Keratinocyte (primary cell): ENCODE results near the gene MYF5. TPM values are rescaled to one million over a fixed set of nuclear protein-coding genes. Genes with fewer than 3 reads are reported as not detected.

Experiments used
- DNase-seq: peaks from one replicate; pipeline ENCODE4 v3.0.0-alpha.2; 2011; ENCODE audit warnings: low read depth, missing footprints, low spot score
- FAIRE-seq: peaks from 2 replicates; lab custom pipeline; 2011; peaks lifted over from hg19 to GRCh38; lab: Jason Lieb, UNC
- H2AFZ ChIP-seq: 2 replicates; pipeline ENCODE4 v1.6.0; 2012; ENCODE audit warnings: low read length, control low read depth, inconsistent platforms; ENCODE audit not compliant: control insufficient read depth
- H3K27ac ChIP-seq: 2 replicates; pipeline ENCODE4 v1.5.1; 2011; ENCODE audit warnings: low read length; ENCODE audit not compliant: control insufficient read depth, insufficient read depth
- H3K27me3 ChIP-seq: 3 replicates; pipeline ENCODE4 v1.6.0; 2011; ENCODE audit warnings: low read length; ENCODE audit not compliant: control insufficient read depth, insufficient read depth; ENCODE audit errors: extremely low read depth
- H3K36me3 ChIP-seq, 2 experiments: 2 replicates in 1 of 2; 3 replicates in 1 of 2; pipeline ENCODE4 v1.5.1; 2011; ENCODE audit warnings: low read length in 2 of 2, mild to moderate bottlenecking in 1 of 2; ENCODE audit not compliant: control insufficient read depth in 2 of 2, insufficient read depth in 2 of 2; ENCODE audit errors: extremely low read depth in 1 of 2
- H3K4me1 ChIP-seq: 3 replicates; pipeline ENCODE4 v1.5.1; 2011; ENCODE audit warnings: low read length; ENCODE audit not compliant: control insufficient read depth, insufficient read depth; ENCODE audit errors: extremely low read depth
- H3K4me2 ChIP-seq: 3 replicates; pipeline ENCODE4 v1.6.0; 2011; ENCODE audit warnings: low read depth, low read length; ENCODE audit not compliant: control insufficient read depth, insufficient read depth; ENCODE audit errors: extremely low read depth
- H3K4me3 ChIP-seq, 3 experiments: fragments of 200-600 bp in 1 of 3; sonication (generic) in 1 of 3; 2 replicates in 2 of 3; 3 replicates in 1 of 3; pipeline ENCODE4 v1.5.1; 2011 to 2016; ENCODE audit warnings: low read length in 3 of 3, mild to moderate bottlenecking in 3 of 3, control low read depth in 2 of 3, inconsistent platforms in 1 of 3, low read depth in 1 of 3, mixed read lengths in 1 of 3, mixed run types in 1 of 3, moderate library complexity in 1 of 3; ENCODE audit not compliant: control insufficient read depth in 2 of 3, insufficient read depth in 2 of 3; ENCODE audit errors: extremely low read depth in 1 of 3
- H3K79me2 ChIP-seq: 2 replicates; pipeline ENCODE4 v1.6.0; 2012; ENCODE audit warnings: low read length; ENCODE audit not compliant: control insufficient read depth, insufficient read depth
- H3K9ac ChIP-seq: 3 replicates; pipeline ENCODE4 v1.6.0; 2011; ENCODE audit warnings: low read length; ENCODE audit not compliant: control insufficient read depth, insufficient read depth; ENCODE audit errors: extremely low read depth
- H3K9me1 ChIP-seq: 3 replicates; pipeline ENCODE4 v1.6.0; 2011; ENCODE audit warnings: low read length; ENCODE audit not compliant: control insufficient read depth, insufficient read depth; ENCODE audit errors: extremely low read depth
- H3K9me3 ChIP-seq: 2 replicates; pipeline ENCODE4 v1.5.1; 2012; ENCODE audit warnings: low read depth, low read length; ENCODE audit not compliant: control insufficient read depth
- H4K20me1 ChIP-seq: 3 replicates; pipeline ENCODE4 v1.6.0; 2011; ENCODE audit warnings: low read length; ENCODE audit not compliant: control insufficient read depth, insufficient read depth; ENCODE audit errors: extremely low read depth
- CTCF ChIP-seq, 3 experiments: IDR thresholded peaks in 1 of 3; conservative IDR thresholded peaks in 1 of 3; optimal IDR thresholded peaks in 1 of 3; 2 replicates in 2 of 3; 3 replicates in 1 of 3; pipeline versions ENCODE3 to v1.5.1; 2011; ENCODE audit warnings: low read length in 3 of 3, mild to moderate bottlenecking in 3 of 3, moderate library complexity in 2 of 3, control low read depth in 1 of 3, inconsistent platforms in 1 of 3; ENCODE audit not compliant: insufficient read depth in 2 of 3; ENCODE audit errors: extremely low read depth in 1 of 3
- EZH2 ChIP-seq: IDR thresholded peaks from one replicate; pipeline ENCODE4 v1.6.1; 2012; ENCODE audit warnings: inconsistent platforms, mild to moderate bottlenecking, low read length, moderate library complexity
- dilution Hi-C: fragments of 300-500 bp; cut with MboI; formaldehyde crosslinking; loops from one replicate; pipeline ENCODE4 v1.7.0; 2020; ENCODE audit warnings: low sequenced_read_pairs; ENCODE audit not compliant: extremely low pct_ligation_motif_present
- polyA plus RNA-seq, 5 experiments: library from polyadenylated mRNA; depleted of rRNA in 3 of 5; stranded (reverse) in 3 of 5; stranded (forward) in 1 of 5; unstranded in 1 of 5; fragments of >200 nt; gene quantifications; 1 replicate in 1 of 5; 2 replicates in 3 of 5; 3 replicates in 1 of 5; pipeline versions ENCODE4 v1.2.1 to v1.2.3, GENCODE V29; 2011 to 2012; ENCODE audit warnings: missing spikeins in 2 of 5, low read depth in 1 of 5, low replicate concordance in 1 of 5

Gene MYF5
- polyA plus RNA-seq, 1 donor (not counting 4 experiments of a cell fraction or from before 2014, with no cell fraction given) = not detected

GRCh38 chr12:80690090-80690489 lies 26.6 kb upstream of the MYF5 start:
- Histone ChIP-seq H2AFZ (no peak overlapping the region), H3K79me2 (no peaks in the 10 kb centered on the region), H3K36me3 (no peaks in the 10 kb centered on the region), H3K9ac (no peak overlapping the region), H3K27ac (no peak overlapping the region), H3K4me3 (no peak overlapping the region), H4K20me1 (no peaks in the 10 kb centered on the region), H3K9me3 (no peaks in the 10 kb centered on the region), H3K9me1 (no peaks in the 10 kb centered on the region), H3K4me1 (no peaks in the 10 kb centered on the region), H3K27me3 (no peaks in the 10 kb centered on the region), H3K4me2 (no peak overlapping the region)
- FAIRE-seq (no peak), DNase-seq (no peak)
- dilution Hi-C loops = no loop called here
- TF ChIP-seq EZH2 (no peak), CTCF (optimal IDR thresholded peaks at IDR 0.05 in 1 of 3, IDR thresholded peaks at IDR 0.05 in 1 of 3, conservative IDR thresholded peaks at IDR 0.05 in 1 of 3; ENCODE audit: extremely low read depth in 1 of 3, insufficient read depth in 2 of 3, low read length in 3 of 3) (no peak)

- Histone ChIP-seq H4K20me1 (no peaks in the 10 kb centered on the region), H3K36me3 (no peaks in the 10 kb centered on the region), H3K79me2 (no peaks in the 10 kb centered on the region), H3K4me3 (no peak overlapping the region), H3K27me3 (no peaks in the 10 kb centered on the region), H3K4me1 (no peaks in the 10 kb centered on the region), H3K9me3 (no peaks in the 10 kb centered on the region), H3K4me2 (no peak overlapping the region), H3K27ac (no peak overlapping the region), H3K9ac (no peak overlapping the region), H3K9me1 (no peaks in the 10 kb centered on the region), H2AFZ (no peak overlapping the region)
- no peak for TF ChIP-seq CTCF (optimal IDR thresholded peaks at IDR 0.05 in 1 of 3, IDR thresholded peaks at IDR 0.05 in 1 of 3, conservative IDR thresholded peaks at IDR 0.05 in 1 of 3; ENCODE audit: extremely low read depth in 1 of 3, insufficient read depth in 2 of 3, low read length in 3 of 3)
- no peak for TF ChIP-seq EZH2
- dilution Hi-C loops = no loop called here
- DNase-seq (no peak), FAIRE-seq (no peak)
These were observed 26.2 kb upstream of the MYF5 start for GRCh38 chr12:80690513-80690912.
